OCI-LY1 (cell line): Measurements from ENCODE around the gene SAA2.
A peak's percentile ranks its signal among the peaks of the same experiment; 100 is the strongest.
"Not testable (repeated sequence)": the region's sequence is repeated elsewhere in the genome, so short reads cannot be mapped to it uniquely, and the experiment has no call there.

Experiments
- H2AFZ ChIP-seq: fragments of 200-600 bp; sonication (generic), shearing (Covaris generic); 2 replicates; pipeline ENCODE4 v1.6.0; 2014; ENCODE audit warnings: antibody characterized with exemption, mild to moderate bottlenecking, low read length
- H3F3A ChIP-seq: fragments of 200-600 bp; sonication (generic), shearing (Covaris generic); 2 replicates; pipeline ENCODE4 v1.6.0; 2014; ENCODE audit warnings: mild to moderate bottlenecking, antibody characterized with exemption, low read length, moderate library complexity; ENCODE audit not compliant: insufficient read depth
- H3K27ac ChIP-seq: fragments of 200-600 bp; sonication (generic); 2 replicates; pipeline ENCODE4 v1.5.1; 2014; ENCODE audit warnings: low read length, mixed run types, mild to moderate bottlenecking, low read depth; ENCODE audit not compliant: poor library complexity, severe bottlenecking
- H3K27me3 ChIP-seq: fragments of 200-600 bp; sonication (generic); 2 replicates; pipeline ENCODE4 v1.6.0; 2014; ENCODE audit warnings: antibody characterized with exemption, mild to moderate bottlenecking, low read length, moderate library complexity; ENCODE audit not compliant: insufficient read depth
- H3K36me3 ChIP-seq: fragments of 200-600 bp; sonication (generic); 2 replicates; pipeline ENCODE4 v1.6.1; 2014; ENCODE audit warnings: mild to moderate bottlenecking, antibody characterized with exemption, low read length, moderate library complexity, mixed read lengths; ENCODE audit not compliant: insufficient read depth
- H3K4me1 ChIP-seq: fragments of 200-600 bp; sonication (generic); 2 replicates; pipeline ENCODE4 v1.5.1; 2014; ENCODE audit warnings: mild to moderate bottlenecking, low read length, moderate library complexity; ENCODE audit not compliant: insufficient read depth, severe bottlenecking
- H3K4me2 ChIP-seq: fragments of 200-600 bp; sonication (generic), shearing (Covaris generic); 2 replicates; pipeline ENCODE4 v1.6.1; 2014; ENCODE audit warnings: low read length
- H3K4me3 ChIP-seq: fragments of 200-600 bp; sonication (generic); 2 replicates; pipeline ENCODE4 v1.5.1; 2014; ENCODE audit warnings: low read length, low read depth, mild to moderate bottlenecking, mixed read lengths; ENCODE audit not compliant: poor library complexity, severe bottlenecking
- H3K79me2 ChIP-seq: fragments of 200-600 bp; shearing (Covaris generic); 2 replicates; pipeline ENCODE4 v1.6.1; 2016; ENCODE audit warnings: mixed run types, low read length, mixed read lengths; ENCODE audit not compliant: insufficient read depth
- H3K9ac ChIP-seq: fragments of 200-600 bp; sonication (generic), shearing (Covaris generic); 2 replicates; pipeline ENCODE4 v1.6.1; 2014; ENCODE audit warnings: mild to moderate bottlenecking, low read length, mixed read lengths
- H3K9me2 ChIP-seq: fragments of 200-600 bp; sonication (generic), shearing (Covaris generic); 2 replicates; pipeline ENCODE4 v1.6.1; 2014; ENCODE audit warnings: low read depth, mild to moderate bottlenecking, low read length, mixed read lengths
- H3K9me3 ChIP-seq: fragments of 200-600 bp; shearing (Covaris generic); 2 replicates; pipeline ENCODE4 v1.6.1; 2014; ENCODE audit warnings: low read length, mixed read lengths
- H4K20me1 ChIP-seq: fragments of 200-600 bp; sonication (generic), shearing (Covaris generic); 2 replicates; pipeline ENCODE4 v1.6.0; 2016; ENCODE audit warnings: mild to moderate bottlenecking, low read length; ENCODE audit not compliant: insufficient read depth
- EZH2 ChIP-seq: fragments of 200-600 bp; sonication (generic), shearing (Covaris generic); IDR thresholded peaks from 2 replicates; pipeline ENCODE4 v1.8.0; 2017; ENCODE audit warnings: borderline replicate concordance, mixed run types, mild to moderate bottlenecking, antibody characterized with exemption, low read length, moderate library complexity, mixed read lengths
- TF ChIP-seq, protein P1 (sequence below): fragments of 200-600 bp; sonication (generic), shearing (Covaris generic); IDR thresholded peaks from 2 replicates; pipeline ENCODE4 v1.5.1; 2017; ENCODE audit warnings: mild to moderate bottlenecking, antibody characterized with exemption, low read length, moderate library complexity, mixed read lengths

Gene SAA2

DNA sequence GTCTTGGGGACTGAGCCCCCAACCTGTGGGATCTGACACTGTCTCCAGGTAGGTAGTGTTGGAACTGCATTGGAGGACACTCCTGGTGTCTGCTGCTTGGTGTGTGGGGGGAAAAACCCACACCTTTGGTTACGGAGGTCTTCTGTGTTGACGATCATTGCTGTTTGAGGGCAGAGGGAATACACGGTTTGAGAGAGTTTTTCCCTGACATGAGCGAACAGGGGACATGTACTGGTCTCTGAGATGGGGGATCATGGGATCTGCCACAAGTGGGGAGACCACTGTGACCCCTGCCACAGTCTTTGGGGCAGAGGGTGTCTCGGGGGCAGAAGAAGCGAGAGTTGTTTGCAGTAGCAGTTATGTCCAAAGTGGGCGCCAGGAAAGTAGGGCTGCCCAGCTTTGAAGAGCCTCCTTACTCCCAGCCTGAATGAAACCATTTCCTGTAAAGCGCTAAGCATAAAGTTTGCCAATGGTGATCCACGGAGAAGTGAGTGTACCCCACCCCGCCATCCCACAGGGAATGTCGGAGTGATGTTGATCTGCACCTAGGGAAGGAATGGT, 5.4 kb upstream of the SAA2 start:
- Histone ChIP-seq H3K4me3 (no peak overlapping the region), H2AFZ (no peak overlapping the region)

DNA sequence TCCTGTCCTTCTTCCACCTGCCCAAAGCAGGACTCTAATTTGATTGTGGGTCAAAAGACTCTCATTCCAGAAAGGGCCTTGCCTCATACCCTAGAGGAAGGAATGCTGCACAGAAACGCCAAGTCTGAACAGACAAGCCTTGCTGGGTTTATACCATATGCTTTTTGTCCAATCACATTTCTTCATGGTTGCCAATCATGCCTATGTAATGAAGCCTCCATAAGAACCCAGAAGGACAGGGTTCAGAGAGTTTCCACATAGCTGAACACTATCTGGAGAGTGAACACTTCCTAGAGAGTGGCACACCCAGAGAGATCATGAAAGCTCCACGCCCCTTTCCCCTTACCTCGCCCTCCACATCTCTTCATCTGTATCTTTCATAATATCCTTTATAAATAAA, 4.8 kb upstream of the SAA2 start:
- Histone ChIP-seq H3K4me2 (no peak overlapping the region), H3K36me3 (no peaks in the 10 kb centered on the region), H3K9me2 (no peaks in the 10 kb centered on the region), H3K9me3 (no peaks in the 10 kb centered on the region), H3K9ac (no peak overlapping the region), H3K27me3 (no peaks in the 10 kb centered on the region), H3F3A (no peaks in the 10 kb centered on the region), H4K20me1 (no peaks in the 10 kb centered on the region), H3K79me2 (no peaks in the 10 kb centered on the region), H3K4me1 (no peaks in the 10 kb centered on the region), H3K27ac (no peak overlapping the region), H2AFZ (no peak overlapping the region), H3K4me3 (no peak overlapping the region)
- TF ChIP-seq, protein P1, sequence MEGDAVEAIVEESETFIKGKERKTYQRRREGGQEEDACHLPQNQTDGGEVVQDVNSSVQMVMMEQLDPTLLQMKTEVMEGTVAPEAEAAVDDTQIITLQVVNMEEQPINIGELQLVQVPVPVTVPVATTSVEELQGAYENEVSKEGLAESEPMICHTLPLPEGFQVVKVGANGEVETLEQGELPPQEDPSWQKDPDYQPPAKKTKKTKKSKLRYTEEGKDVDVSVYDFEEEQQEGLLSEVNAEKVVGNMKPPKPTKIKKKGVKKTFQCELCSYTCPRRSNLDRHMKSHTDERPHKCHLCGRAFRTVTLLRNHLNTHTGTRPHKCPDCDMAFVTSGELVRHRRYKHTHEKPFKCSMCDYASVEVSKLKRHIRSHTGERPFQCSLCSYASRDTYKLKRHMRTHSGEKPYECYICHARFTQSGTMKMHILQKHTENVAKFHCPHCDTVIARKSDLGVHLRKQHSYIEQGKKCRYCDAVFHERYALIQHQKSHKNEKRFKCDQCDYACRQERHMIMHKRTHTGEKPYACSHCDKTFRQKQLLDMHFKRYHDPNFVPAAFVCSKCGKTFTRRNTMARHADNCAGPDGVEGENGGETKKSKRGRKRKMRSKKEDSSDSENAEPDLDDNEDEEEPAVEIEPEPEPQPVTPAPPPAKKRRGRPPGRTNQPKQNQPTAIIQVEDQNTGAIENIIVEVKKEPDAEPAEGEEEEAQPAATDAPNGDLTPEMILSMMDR: no peak
- TF ChIP-seq EZH2: no peak

More for the DNA sequence above, 5.4 kb upstream of the SAA2 start:
- no peaks in the 10 kb centered on the region for H3K9me2 ChIP-seq
- H3K9ac ChIP-seq: no peak overlapping the region
- no peaks in the 10 kb centered on the region for H3K36me3 ChIP-seq
- no peaks in the 10 kb centered on the region for H3K9me3 ChIP-seq
- no peak for TF ChIP-seq EZH2
- TF ChIP-seq, protein P1: no peak
- no peaks in the 10 kb centered on the region for H3K27me3 ChIP-seq
- H3K27ac ChIP-seq: no peak overlapping the region
- no peaks in the 10 kb centered on the region for H3K4me1 ChIP-seq
- H4K20me1 ChIP-seq: no peaks in the 10 kb centered on the region
- no peaks in the 10 kb centered on the region for H3K79me2 ChIP-seq
- H3F3A ChIP-seq: no peaks in the 10 kb centered on the region
- H3K4me2 ChIP-seq: no peak overlapping the region

DNA sequence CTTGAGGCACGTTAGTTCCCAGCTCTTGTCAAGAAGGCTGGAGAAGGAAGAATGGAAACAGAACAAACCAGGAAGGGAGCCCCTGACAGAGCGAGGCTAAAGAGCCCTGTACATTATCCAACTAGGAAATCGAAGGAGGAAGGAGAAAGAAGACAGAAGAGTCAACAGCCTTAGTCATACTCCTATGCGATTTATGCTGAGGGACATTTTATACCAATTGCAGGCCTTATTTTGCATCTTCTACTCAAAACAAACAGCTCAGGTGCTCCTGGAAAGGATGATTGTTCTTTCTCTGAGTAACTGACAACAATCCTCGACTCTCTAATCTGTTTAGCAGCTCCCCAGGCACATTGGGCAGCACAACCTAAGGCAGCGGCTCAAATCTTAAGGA, 1.3 kb downstream of the SAA2 start:
- H3K9me2 ChIP-seq: not testable (repeated sequence)

DNA sequence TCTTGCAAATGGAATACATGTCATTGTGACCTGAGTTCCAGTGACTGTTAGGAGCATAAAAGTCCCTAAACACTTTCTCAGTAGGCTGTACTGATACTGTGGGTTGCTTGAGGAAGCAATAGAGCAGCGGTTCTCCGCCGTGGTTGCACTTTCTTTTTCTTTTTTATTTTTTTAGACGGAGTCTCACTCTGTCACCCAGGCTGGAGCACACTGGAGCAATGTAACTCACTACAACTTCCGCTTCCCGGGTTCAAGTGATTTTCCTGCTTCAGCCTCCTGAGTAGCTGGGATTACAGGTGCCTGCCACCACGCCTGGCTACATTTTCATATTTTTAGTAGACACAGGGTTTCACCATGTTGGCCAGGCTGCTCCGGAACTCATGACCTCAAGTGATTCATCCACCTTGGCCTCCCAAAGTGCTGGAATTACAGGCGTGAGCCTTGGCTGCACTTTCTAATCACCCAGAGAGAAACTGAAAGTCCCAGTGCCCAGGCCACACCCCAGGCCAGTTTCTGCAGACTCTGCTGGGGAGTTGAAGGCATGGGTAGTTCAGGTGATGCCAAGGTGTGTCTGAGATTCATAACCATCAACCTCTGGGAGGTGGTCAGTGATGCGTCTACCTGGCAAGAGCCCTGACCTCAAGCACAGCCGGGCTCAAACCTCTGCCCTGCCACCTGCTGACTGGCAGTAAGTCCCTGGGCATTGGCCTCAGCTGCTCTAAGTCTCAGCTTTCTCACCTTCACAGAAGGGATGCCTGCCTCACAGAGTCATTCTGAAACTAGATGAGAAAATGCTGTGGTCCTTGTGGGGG, 1.9 kb downstream of the SAA2 start:
- H3K9me2 ChIP-seq, H3K79me2 ChIP-seq, H3K36me3 ChIP-seq, H3K4me1 ChIP-seq, H3K27me3 ChIP-seq, H3K9me3 ChIP-seq, H3K27ac ChIP-seq, H4K20me1 ChIP-seq, H3K9ac ChIP-seq, H3F3A ChIP-seq, H2AFZ ChIP-seq, H3K4me3 ChIP-seq: not testable (repeated sequence)
- H3K4me2 ChIP-seq: 0 out of 2 replicates have a peak overlapping the region, but pooled peaks have one; percentile 7

More for the DNA sequence above, 1.3 kb downstream of the SAA2 start:
- H3K27me3 ChIP-seq, H3K4me3 ChIP-seq, H3K36me3 ChIP-seq, H3K4me2 ChIP-seq, H3K9me3 ChIP-seq, H4K20me1 ChIP-seq, H2AFZ ChIP-seq, H3K79me2 ChIP-seq, H3F3A ChIP-seq, H3K9ac ChIP-seq, H3K27ac ChIP-seq, H3K4me1 ChIP-seq: not testable (repeated sequence)
